Muscle of back (tissue), 11 donors: ENCODE results near the gene PLXNA4. TPM values are rescaled to one million over a fixed set of nuclear protein-coding genes. Genes with fewer than 3 reads are reported as not detected.

ENCODE experiments used
- DNase-seq, 3 donors: peaks; one replicate each; pipeline versions ENCODE4 v3.0.0 to v3.0.0-alpha.2; 2013
- polyA plus RNA-seq, 10 donors: library from polyadenylated mRNA; unstranded; fragments of 120-200 nt; gene quantifications; one replicate each; pipeline ENCODE4 v1.2.1, GENCODE V29; 2013; ENCODE audit not compliant: insufficient read length in 10 of 10

Gene PLXNA4
- polyA plus RNA-seq, 10 donors = 2.2 to 8.5 (median 4.0) TPM

GRCh38 chr7:132098327-132098726 is 477.9 kb downstream of the PLXNA4 start:
- DNase-seq = no peak

GRCh38 chr7:132097550-132098134 is 478.6 kb downstream of the PLXNA4 start:
- no peak for DNase-seq

- no peak for DNase-seq
Measured at GRCh38 chr7:132095111-132095765, 481.0 kb downstream of the PLXNA4 start.

GRCh38 chr7:132092106-132092505 is 484.2 kb downstream of the PLXNA4 start:
- no peak for DNase-seq

GRCh38 chr7:132091706-132092105 is 484.6 kb downstream of the PLXNA4 start:
- DNase-seq = peak in 1 of 3 donors; percentile 67

- no peak for DNase-seq
Measured at GRCh38 chr7:132090444-132090843, 485.8 kb downstream of the PLXNA4 start.

- no peak for DNase-seq
Measured at GRCh38 chr7:132089356-132089755, 486.9 kb downstream of the PLXNA4 start.

GRCh38 chr7:132087421-132087820 is 488.8 kb downstream of the PLXNA4 start:
- no peak for DNase-seq

- no peak for DNase-seq
Measured at GRCh38 chr7:132084776-132085388, 491.4 kb downstream of the PLXNA4 start.

- DNase-seq = no peak
Measured at GRCh38 chr7:132083537-132084123, 492.6 kb downstream of the PLXNA4 start.

- DNase-seq = peak in 1 of 3 donors; percentile 12
Measured at GRCh38 chr7:132083126-132083525, 493.1 kb downstream of the PLXNA4 start.

- no peak for DNase-seq
Measured at GRCh38 chr7:132082394-132082793, 493.9 kb downstream of the PLXNA4 start.

GRCh38 chr7:132081686-132082085 is 494.6 kb downstream of the PLXNA4 start:
- no peak for DNase-seq

GRCh38 chr7:132080967-132081668 is 495.2 kb downstream of the PLXNA4 start:
- DNase-seq = peak in 2 of 3 donors; percentile 21 to 68

- no peak for DNase-seq
Measured at GRCh38 chr7:132080467-132080866, 495.8 kb downstream of the PLXNA4 start.

GRCh38 chr7:132078891-132079735 is 497.2 kb downstream of the PLXNA4 start:
- DNase-seq = no peak

GRCh38 chr7:132077971-132078685 is 498.1 kb downstream of the PLXNA4 start:
- DNase-seq = no peak

- no peak for DNase-seq
Measured at GRCh38 chr7:132076301-132077035, 499.8 kb downstream of the PLXNA4 start.

GRCh38 chr7:132075515-132075914 is 500.8 kb downstream of the PLXNA4 start:
- no peak for DNase-seq
